GM23338 (cell line): ENCODE data around the gene MED13L. TPM values are rescaled to one million over a fixed set of nuclear protein-coding genes. Genes with fewer than 3 reads are reported as not detected.

ENCODE experiments used
- ATAC-seq: fragments of 200-7000 bp; cut with Tn5 transposase; 3 replicates; pipeline ENCODE4 v1.9.1; 2020
- DNase-seq: peaks from one replicate; pipeline ENCODE4 v3.0.0-alpha.2; 2015; ENCODE audit warnings: low spot score
- H2AFZ ChIP-seq: fragments of 200-600 bp; sonication (generic); 2 replicates; pipeline ENCODE4 v1.8.0; 2016; ENCODE audit warnings: antibody characterized with exemption, mild to moderate bottlenecking, moderate library complexity
- H3F3A ChIP-seq: fragments of 200-600 bp; sonication (generic); replicated peaks from 2 replicates; pipeline ENCODE4 v1.8.0; 2017; ENCODE audit warnings: antibody characterized with exemption, mixed run types, low read depth
- H3K27ac ChIP-seq: fragments of 200-600 bp; sonication (generic); 2 replicates; pipeline ENCODE4 v1.6.1; 2016; ENCODE audit warnings: low read depth
- H3K27me3 ChIP-seq: fragments of 200-600 bp; sonication (generic); 2 replicates; pipeline ENCODE4 v1.8.0; 2016; ENCODE audit warnings: mild to moderate bottlenecking, mixed run types, moderate library complexity; ENCODE audit not compliant: insufficient read depth
- H3K36me3 ChIP-seq: fragments of 200-600 bp; sonication (generic); 2 replicates; pipeline ENCODE4 v1.8.0; 2016; ENCODE audit warnings: mild to moderate bottlenecking; ENCODE audit not compliant: insufficient read depth
- H3K4me1 ChIP-seq: fragments of 200-600 bp; sonication (generic); 2 replicates; pipeline ENCODE4 v1.8.0; 2016; ENCODE audit warnings: mild to moderate bottlenecking, moderate library complexity; ENCODE audit not compliant: insufficient read depth
- H3K4me2 ChIP-seq: fragments of 200-600 bp; sonication (generic); 2 replicates; pipeline ENCODE4 v1.7.1; 2017; ENCODE audit warnings: mixed run types
- H3K4me3 ChIP-seq: fragments of 200-600 bp; sonication (generic); 2 replicates; pipeline ENCODE4 v1.6.1; 2016; ENCODE audit warnings: mixed run types
- H3K79me2 ChIP-seq: fragments of 200-600 bp; sonication (generic); replicated peaks from 2 replicates; pipeline ENCODE4 v1.8.0; 2017; ENCODE audit warnings: mild to moderate bottlenecking; ENCODE audit not compliant: insufficient read depth
- H3K9me2 ChIP-seq: fragments of 200-600 bp; sonication (generic); 2 replicates; pipeline ENCODE4 v1.8.0; 2017; ENCODE audit not compliant: insufficient read depth
- H4K20me1 ChIP-seq: fragments of 200-600 bp; sonication (generic); replicated peaks from 2 replicates; pipeline ENCODE4 v1.8.0; 2017; ENCODE audit warnings: mild to moderate bottlenecking; ENCODE audit not compliant: insufficient read depth
- H3K27ac Mint-ChIP-seq: 2 replicates; pipeline ENCODE4 v1.8.0; 2020; ENCODE audit warnings: inconsistent platforms, mild to moderate bottlenecking, moderate library complexity, mixed read lengths
- H3K27me3 Mint-ChIP-seq: 3 replicates; pipeline ENCODE4 v1.8.0; 2022; ENCODE audit warnings: low read depth, mild to moderate bottlenecking, moderate library complexity, mixed read lengths, inconsistent platforms; ENCODE audit not compliant: insufficient read depth, poor library complexity
- H3K36me3 Mint-ChIP-seq: 3 replicates; pipeline ENCODE4 v1.8.0; 2021; ENCODE audit warnings: low read depth, mild to moderate bottlenecking, inconsistent platforms, moderate library complexity, mixed read lengths
- H3K4me1 Mint-ChIP-seq: 3 replicates; pipeline ENCODE4 v1.8.0; 2020; ENCODE audit warnings: mild to moderate bottlenecking, inconsistent platforms, mixed read lengths
- H3K4me3 Mint-ChIP-seq: 3 replicates; pipeline ENCODE4 v1.8.0; 2021; ENCODE audit warnings: moderate library complexity, mild to moderate bottlenecking, inconsistent platforms, mixed read lengths
- H3K9me3 Mint-ChIP-seq: 3 replicates; pipeline ENCODE4 v1.8.0; 2020; ENCODE audit warnings: moderate library complexity, mild to moderate bottlenecking, inconsistent platforms, mixed read lengths
- CREB1 ChIP-seq: fragments of 250-450 bp; sonication (Bioruptor Pico); IDR thresholded peaks from 2 replicates; pipeline ENCODE4 v1.5.0; 2020; ENCODE audit warnings: low read depth, mild to moderate bottlenecking, moderate library complexity
- EZH2 ChIP-seq: fragments of 200-600 bp; sonication (generic); IDR thresholded peaks from one replicate; pipeline ENCODE4 v1.8.0; 2017; ENCODE audit warnings: antibody characterized with exemption, mild to moderate bottlenecking, low read depth; ENCODE audit not compliant: unreplicated experiment
- EZH2phosphoT487 ChIP-seq: fragments of 200-600 bp; sonication (generic); IDR thresholded peaks from one replicate; pipeline ENCODE4 v1.8.1; 2018; ENCODE audit warnings: antibody characterized with exemption; ENCODE audit not compliant: unreplicated experiment
- JUNB ChIP-seq: IDR thresholded peaks from one replicate; pipeline ENCODE4 v1.6.1; 2016; ENCODE audit warnings: antibody characterized with exemption; ENCODE audit not compliant: unreplicated experiment
- NANOG ChIP-seq: IDR thresholded peaks from 2 replicates; pipeline ENCODE4 v1.6.1; 2016; ENCODE audit warnings: antibody characterized with exemption, borderline replicate concordance
- POLR2AphosphoS5 ChIP-seq: IDR thresholded peaks from 2 replicates; pipeline ENCODE4 v1.6.1; 2016; ENCODE audit warnings: antibody characterized with exemption, low read depth
- REST ChIP-seq: IDR thresholded peaks from one replicate; pipeline ENCODE4 v1.6.1; 2018; ENCODE audit warnings: antibody characterized with exemption; ENCODE audit not compliant: unreplicated experiment
- STAT1 ChIP-seq: IDR thresholded peaks from one replicate; pipeline ENCODE4 v1.6.1; 2016; ENCODE audit warnings: antibody characterized with exemption; ENCODE audit not compliant: unreplicated experiment
- ZNF114 ChIP-seq: fragments of 250-450 bp; sonication (Bioruptor Pico); IDR thresholded peaks from 2 replicates; pipeline ENCODE4 v1.5.0; 2020; ENCODE audit warnings: mild to moderate bottlenecking, moderate library complexity
- ZNF331 ChIP-seq: fragments of 250-450 bp; sonication (Bioruptor Pico); IDR thresholded peaks from 2 replicates; pipeline ENCODE4 v1.5.0; 2020; ENCODE audit warnings: low read depth, mild to moderate bottlenecking, moderate library complexity
- ZNF462 ChIP-seq: fragments of 250-450 bp; sonication (Bioruptor Pico); IDR thresholded peaks from 2 replicates; pipeline ENCODE4 v1.5.0; 2020; ENCODE audit warnings: mild to moderate bottlenecking, moderate library complexity
- polyA plus RNA-seq: library from polyadenylated mRNA; unstranded; fragments of >200 nt; fragmentation: Nextera tagmentation; extraction: Ambion mirVana; gene quantifications from 2 replicates; pipeline ENCODE4 v1.2.1, GENCODE V29; 2016
- total RNA-seq: library from RNA; depleted of rRNA; stranded (reverse); fragments of >200 nt; shearing (Covaris generic); gene quantifications from 2 replicates; pipeline ENCODE4 v1.2.3, GENCODE V29; 2014
- TF ChIP-seq, protein P1 (sequence below): IDR thresholded peaks from 2 replicates; pipeline ENCODE4 v1.6.1; 2016; ENCODE audit warnings: antibody characterized with exemption
- TF ChIP-seq, protein P2 (sequence below), 2 experiments: fragments of 200-600 bp in 1 of 2; sonication (generic) in 1 of 2; conservative IDR thresholded peaks; 2 replicates each; pipeline versions ENCODE4 v1.5.1 to v1.6.1; 2016 to 2017; ENCODE audit warnings: antibody characterized with exemption in 2 of 2, low read depth in 2 of 2, mild to moderate bottlenecking in 2 of 2, moderate library complexity in 1 of 2

MED13L gene
- total and polyA plus RNA-seq, 2 experiments from 2014 or later: 20.9 to 73.6 TPM

DNA sequence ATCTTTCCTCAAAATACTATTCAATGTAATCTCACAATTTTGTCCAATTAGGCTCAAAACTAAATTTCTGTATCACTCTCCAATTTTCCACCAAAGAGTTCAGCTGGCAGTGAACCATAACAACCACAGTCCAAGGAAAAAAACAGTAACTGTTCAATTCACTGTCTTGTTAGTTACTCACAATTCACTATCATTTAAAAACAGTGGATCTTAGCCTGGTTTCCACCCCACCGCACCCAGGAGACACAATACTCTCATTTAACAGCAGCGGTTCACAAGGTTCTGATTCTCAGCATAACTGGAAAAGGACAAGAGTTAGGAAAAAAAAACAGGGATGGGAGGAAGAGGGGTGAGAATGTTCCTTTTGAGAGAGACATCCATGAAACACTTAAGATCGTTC, 40.5 kb downstream of the MED13L start:
- no peaks in the 10 kb centered on the region for H3K4me1 ChIP-seq
- Mint-ChIP-seq H3K4me1 (peaks cover 10% of the 10 kb centered on the region; the same call in 2 of the 3 replicates), H3K4me3 (no peak overlapping the region), H3K27me3 (peaks cover 4% of the 10 kb centered on the region), H3K27ac (peak overlapping the region; percentile 16; the same call in 1 of the 2 replicates), H3K9me3 (no peaks in the 10 kb centered on the region), H3K36me3 (no peaks in the 10 kb centered on the region)
- no peak overlapping the region for H3K4me3 ChIP-seq
- H4K20me1 ChIP-seq: no peaks in the 10 kb centered on the region
- H3K9me2 ChIP-seq: no peaks in the 10 kb centered on the region
- H3K79me2 ChIP-seq: peaks cover 96% of the 10 kb centered on the region
- DNase-seq (no peak), ATAC-seq (no peak)
- no peaks in the 10 kb centered on the region; the same call in 1 of the 2 replicates for H3F3A ChIP-seq
- no peak overlapping the region for H3K4me2 ChIP-seq
- H3K36me3 ChIP-seq: no peaks in the 10 kb centered on the region
- H2AFZ ChIP-seq: no peak overlapping the region
- peak overlapping the region; percentile 51; the same call in 1 of the 2 replicates for H3K27ac ChIP-seq
- H3K27me3 ChIP-seq: no peaks in the 10 kb centered on the region
- TF ChIP-seq, protein P1, sequence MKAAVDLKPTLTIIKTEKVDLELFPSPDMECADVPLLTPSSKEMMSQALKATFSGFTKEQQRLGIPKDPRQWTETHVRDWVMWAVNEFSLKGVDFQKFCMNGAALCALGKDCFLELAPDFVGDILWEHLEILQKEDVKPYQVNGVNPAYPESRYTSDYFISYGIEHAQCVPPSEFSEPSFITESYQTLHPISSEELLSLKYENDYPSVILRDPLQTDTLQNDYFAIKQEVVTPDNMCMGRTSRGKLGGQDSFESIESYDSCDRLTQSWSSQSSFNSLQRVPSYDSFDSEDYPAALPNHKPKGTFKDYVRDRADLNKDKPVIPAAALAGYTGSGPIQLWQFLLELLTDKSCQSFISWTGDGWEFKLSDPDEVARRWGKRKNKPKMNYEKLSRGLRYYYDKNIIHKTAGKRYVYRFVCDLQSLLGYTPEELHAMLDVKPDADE: no peak
- no peak for TF ChIP-seq NANOG
- TF ChIP-seq STAT1: no peak
- no peak for TF ChIP-seq EZH2phosphoT487
- TF ChIP-seq, protein P2, sequence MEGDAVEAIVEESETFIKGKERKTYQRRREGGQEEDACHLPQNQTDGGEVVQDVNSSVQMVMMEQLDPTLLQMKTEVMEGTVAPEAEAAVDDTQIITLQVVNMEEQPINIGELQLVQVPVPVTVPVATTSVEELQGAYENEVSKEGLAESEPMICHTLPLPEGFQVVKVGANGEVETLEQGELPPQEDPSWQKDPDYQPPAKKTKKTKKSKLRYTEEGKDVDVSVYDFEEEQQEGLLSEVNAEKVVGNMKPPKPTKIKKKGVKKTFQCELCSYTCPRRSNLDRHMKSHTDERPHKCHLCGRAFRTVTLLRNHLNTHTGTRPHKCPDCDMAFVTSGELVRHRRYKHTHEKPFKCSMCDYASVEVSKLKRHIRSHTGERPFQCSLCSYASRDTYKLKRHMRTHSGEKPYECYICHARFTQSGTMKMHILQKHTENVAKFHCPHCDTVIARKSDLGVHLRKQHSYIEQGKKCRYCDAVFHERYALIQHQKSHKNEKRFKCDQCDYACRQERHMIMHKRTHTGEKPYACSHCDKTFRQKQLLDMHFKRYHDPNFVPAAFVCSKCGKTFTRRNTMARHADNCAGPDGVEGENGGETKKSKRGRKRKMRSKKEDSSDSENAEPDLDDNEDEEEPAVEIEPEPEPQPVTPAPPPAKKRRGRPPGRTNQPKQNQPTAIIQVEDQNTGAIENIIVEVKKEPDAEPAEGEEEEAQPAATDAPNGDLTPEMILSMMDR (conservative IDR thresholded peaks at IDR 0.05; ENCODE audit: low read depth in 2 of 2): no peak
- no peak for TF ChIP-seq ZNF331
- no peak for TF ChIP-seq POLR2AphosphoS5
- no peak for TF ChIP-seq CREB1 (CRISPR knock-in tag)
- TF ChIP-seq JUNB: no peak
- no peak for TF ChIP-seq EZH2
- TF ChIP-seq REST: no peak
- no peak for TF ChIP-seq ZNF114 (CRISPR knock-in tag)
- TF ChIP-seq ZNF462 (CRISPR knock-in tag): no peak
